GM10248 (cell line): ENCODE measurements around the gene ECHDC3.

ENCODE experiments used
- CTCF ChIA-PET: fragments of 300-600 bp; sonication (Branson Sonifier 250); formaldehyde crosslinking; extraction: SDS; loops from one replicate; lab custom pipeline; 2021; ENCODE audit warnings: antibody characterized with exemption; lab: Yijun Ruan, JAX
- POLR2A ChIA-PET: fragments of 350-650 bp; sonication (Branson Sonifier 250); formaldehyde crosslinking; extraction: SDS; loops from one replicate; lab custom pipeline; 2020; ENCODE audit warnings: antibody characterized with exemption; lab: Yijun Ruan, JAX
- DNase-seq: peaks from one replicate; pipeline ENCODE4 v3.0.0; 2012; ENCODE audit errors: extremely low spot score
- TF ChIP-seq, protein P1 (sequence below): IDR thresholded peaks from 2 replicates; pipeline ENCODE4 v1.5.1; 2012; ENCODE audit warnings: mild to moderate bottlenecking, low read depth; ENCODE audit errors: extremely low read depth, missing control alignments, control extremely low read depth

The ECHDC3 gene

DNA sequence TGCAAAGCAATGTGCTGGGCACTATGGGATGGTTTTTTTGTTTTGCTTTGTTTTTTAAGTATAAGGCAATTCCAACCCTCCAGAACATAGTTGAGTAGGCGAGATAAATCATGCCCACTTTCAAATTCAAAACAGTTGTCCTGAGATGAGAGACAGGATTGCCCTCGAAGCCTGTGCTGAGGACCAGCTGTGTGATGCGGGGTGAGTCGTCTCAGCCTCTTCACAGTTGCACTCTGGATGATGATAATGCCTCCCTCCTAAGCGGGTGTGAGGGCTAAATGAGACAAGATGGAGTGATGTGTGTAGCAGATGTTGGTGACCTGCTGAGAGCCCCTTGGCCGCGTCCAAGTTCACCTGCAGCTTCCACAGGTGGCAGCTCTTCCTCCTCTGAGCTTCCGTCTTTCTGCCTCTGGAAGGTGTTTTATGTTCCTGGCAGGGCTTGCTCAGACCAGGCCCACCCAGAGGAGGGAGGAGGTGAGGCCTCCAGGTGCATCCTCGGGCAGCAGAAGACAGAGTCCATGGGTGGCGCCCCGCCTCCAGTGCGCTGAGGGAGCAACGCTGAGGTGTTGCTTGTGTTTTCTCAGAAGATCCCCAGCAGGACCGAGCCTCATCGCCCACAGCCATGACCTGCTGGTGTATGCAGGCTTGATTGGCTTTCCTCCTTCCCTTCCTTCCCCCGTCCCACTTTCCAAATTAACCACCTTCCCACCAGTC lies 30.6 kb downstream of the ECHDC3 start:
- POLR2A ChIA-PET, result no interaction called here

DNA sequence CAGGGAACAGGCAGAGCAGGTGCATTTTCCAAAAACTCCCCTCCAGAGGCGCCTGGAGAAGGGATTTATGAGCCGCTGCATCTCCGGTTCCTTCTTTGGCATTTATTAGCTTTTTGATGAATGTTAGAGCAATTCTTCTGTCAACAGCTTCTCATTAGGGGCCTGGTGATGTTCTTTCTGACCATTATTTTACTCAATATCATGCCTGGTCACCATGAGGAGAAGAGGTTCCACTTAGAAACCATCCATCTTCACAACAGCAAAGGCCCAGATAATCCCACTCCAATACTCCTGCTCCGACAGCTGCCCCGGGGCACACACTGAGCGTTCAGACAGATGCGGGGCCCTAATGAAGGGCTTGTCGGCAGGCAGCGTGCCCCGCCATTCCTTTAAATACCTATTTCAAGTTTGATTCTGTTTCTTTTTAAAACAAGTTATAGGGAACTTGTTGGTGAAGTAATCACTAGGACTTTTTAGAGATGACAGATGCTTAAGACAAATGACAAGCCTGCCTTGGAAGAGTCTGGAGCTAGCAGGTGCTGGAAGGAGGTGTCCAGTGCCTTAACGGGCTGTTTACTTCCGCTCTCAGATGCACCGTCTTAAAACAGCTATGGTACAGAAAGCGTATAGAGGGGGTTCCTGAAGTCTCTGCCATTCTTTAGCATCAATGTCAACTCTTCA lies 31.7 kb downstream of the ECHDC3 start:
- DNase-seq, result no peak
- TF ChIP-seq, protein P1, sequence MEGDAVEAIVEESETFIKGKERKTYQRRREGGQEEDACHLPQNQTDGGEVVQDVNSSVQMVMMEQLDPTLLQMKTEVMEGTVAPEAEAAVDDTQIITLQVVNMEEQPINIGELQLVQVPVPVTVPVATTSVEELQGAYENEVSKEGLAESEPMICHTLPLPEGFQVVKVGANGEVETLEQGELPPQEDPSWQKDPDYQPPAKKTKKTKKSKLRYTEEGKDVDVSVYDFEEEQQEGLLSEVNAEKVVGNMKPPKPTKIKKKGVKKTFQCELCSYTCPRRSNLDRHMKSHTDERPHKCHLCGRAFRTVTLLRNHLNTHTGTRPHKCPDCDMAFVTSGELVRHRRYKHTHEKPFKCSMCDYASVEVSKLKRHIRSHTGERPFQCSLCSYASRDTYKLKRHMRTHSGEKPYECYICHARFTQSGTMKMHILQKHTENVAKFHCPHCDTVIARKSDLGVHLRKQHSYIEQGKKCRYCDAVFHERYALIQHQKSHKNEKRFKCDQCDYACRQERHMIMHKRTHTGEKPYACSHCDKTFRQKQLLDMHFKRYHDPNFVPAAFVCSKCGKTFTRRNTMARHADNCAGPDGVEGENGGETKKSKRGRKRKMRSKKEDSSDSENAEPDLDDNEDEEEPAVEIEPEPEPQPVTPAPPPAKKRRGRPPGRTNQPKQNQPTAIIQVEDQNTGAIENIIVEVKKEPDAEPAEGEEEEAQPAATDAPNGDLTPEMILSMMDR, result no peak
- ChIA-PET CTCF (interaction anchor here (2.9 to 3.3 kb wide), 2 partner anchors 9 to 16 kb away, joined by 13 to 15 read pairs; no protein-coding TSS in a partner anchor), POLR2A (no interaction called here)

More for the DNA sequence above, 30.6 kb downstream of the ECHDC3 start:
- CTCF ChIA-PET, result interaction anchor here (1.3 to 3.3 kb wide), 3 partner anchors 10 to 207 kb away, joined by 3 to 15 read pairs (median 13); no protein-coding TSS in a partner anchor
- DNase-seq, result no peak
- TF ChIP-seq, protein P1, result no peak

DNA sequence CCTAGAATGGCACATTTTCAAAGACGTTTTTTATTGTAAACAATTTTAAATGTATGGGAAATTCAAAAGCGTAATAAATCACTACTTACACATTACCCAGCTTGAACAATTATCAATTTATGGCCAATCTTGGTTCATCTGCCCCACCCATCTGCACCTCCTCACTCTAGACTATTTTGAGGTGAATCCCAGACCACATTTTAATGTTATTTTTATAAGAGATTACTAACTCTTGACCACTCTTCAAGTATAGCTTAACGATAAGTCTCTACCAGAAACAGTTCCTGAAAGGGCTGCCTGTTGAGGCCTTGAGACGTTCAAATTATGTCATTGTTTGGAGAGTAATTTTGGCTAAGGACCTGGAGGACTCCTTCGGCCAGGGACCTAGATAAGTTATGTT lies 33.2 kb downstream of the ECHDC3 start:
- TF ChIP-seq, protein P1, result no peak
- no peak for DNase-seq
- ChIA-PET CTCF (interaction anchor here (1.2 kb wide), 1 partner anchor 10 kb away, joined by 3 read pairs; no protein-coding TSS in a partner anchor), POLR2A (no interaction called here)

DNA sequence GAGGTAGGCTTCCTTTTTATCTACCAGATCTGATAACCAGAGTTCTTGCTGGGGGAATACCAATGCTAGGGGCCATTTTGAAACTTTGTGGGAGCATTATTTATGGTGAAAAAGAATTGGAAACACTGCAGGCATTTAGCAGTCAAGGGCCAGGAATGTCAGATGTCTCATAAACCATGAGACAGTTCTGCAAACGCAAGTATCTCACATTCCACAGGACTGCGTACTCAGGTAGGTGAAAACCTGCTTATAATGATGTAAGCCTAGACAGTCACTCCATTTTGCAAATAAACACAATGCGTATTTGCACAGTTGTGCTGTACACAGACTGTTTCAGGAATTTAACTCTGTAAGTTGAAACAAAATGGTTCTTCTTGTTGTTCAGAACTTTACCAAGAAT lies 33.9 kb downstream of the ECHDC3 start:
- ChIA-PET CTCF (no interaction called here), POLR2A (no interaction called here)
- TF ChIP-seq, protein P1, result no peak
- no peak for DNase-seq

DNA sequence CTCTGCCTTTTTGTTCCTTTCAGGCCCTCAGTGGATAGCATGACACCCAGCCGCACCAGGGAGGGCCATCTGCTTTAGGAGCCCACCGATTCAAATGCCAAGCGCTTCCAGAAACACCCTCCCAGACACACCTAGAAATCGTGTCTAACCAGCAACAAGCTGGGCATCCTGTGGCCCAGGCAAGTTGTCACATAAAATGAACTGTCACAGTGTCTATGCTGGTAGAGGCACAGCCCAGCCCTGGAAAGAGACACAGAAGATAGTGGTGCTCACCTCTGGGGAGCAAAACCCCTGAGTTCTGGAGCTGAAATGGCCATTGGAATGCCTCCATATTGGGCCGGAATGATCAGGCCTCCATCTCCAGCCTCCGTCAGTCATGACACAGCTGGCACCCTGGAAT lies 38.9 kb downstream of the ECHDC3 start:
- no peak for DNase-seq
- POLR2A ChIA-PET, result no interaction called here
- CTCF ChIA-PET, result interaction anchor here (2.1 to 3.8 kb wide), 5 partner anchors 10 to 205 kb away, joined by 5 to 20 read pairs (median 14); no protein-coding TSS in a partner anchor
- TF ChIP-seq, protein P1, result no peak

DNA sequence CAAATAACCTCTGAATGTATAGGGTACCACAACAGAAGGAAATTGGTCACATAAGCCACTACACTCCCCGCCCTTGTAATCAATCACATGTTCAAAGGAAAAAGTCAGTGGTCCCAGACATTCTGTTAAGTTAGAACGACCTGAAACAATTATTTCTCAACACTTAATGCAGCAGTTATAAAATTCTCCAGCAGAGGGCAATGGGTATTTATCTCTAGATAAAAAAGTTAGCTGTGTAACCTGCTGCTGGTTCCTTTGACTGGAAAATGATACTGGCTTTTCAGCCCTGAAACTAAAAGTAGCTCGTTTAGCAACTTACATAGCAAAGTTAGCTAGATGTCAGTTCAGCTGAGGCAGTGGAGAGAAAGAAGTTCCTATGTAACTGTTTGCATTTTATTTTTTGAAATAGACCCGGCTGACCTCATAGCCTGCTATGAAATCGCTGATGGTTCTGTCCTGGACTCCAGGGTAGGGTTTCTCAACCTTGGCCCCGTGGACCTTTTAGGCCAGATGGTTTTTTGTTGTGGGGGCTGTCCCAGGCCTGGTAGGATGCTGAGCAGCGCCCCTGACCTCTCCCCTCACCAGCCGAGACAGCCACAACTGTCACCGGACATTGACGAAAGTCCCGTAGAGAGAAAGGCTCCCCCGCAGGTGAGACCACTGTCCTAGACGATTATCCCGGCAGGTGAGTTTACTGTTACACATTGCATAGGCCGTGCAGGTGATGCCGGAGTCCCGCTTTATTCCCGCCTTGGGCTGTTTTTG lies 40.8 kb downstream of the ECHDC3 start:
- DNase-seq, result peak; percentile 72
- POLR2A ChIA-PET, result interaction anchor here (0.6 kb wide), 1 partner anchor 527 kb away, joined by 4 read pairs; no protein-coding TSS in a partner anchor
- CTCF ChIA-PET, result interaction anchor here (0.7 to 3.8 kb wide), 28 partner anchors 9 to 1319 kb away, joined by 3 to 20 read pairs (median 4); no protein-coding TSS in a partner anchor
- TF ChIP-seq, protein P1, result peak; percentile 58
